HepG2 (cell line): Measurements from ENCODE around the gene POLR1H. TPM values are rescaled to one million over a fixed set of nuclear protein-coding genes. Genes with fewer than 3 reads are reported as not detected.
A peak's percentile ranks its signal among the peaks of the same experiment; 100 is the strongest.

Experiments used
- ATF7-NPFF ChIP-seq: sonication (generic); formaldehyde crosslinking; IDR thresholded peaks from 2 replicates; pipeline ENCODE4 v1.8.1; 2023; ENCODE audit warnings: mild to moderate bottlenecking, low read depth, missing genetic modification reagents, moderate library complexity
- CCAR2 ChIP-seq: fragments of 200-400 bp; formaldehyde crosslinking; optimal IDR thresholded peaks from 2 replicates; pipeline ENCODE3; 2018; ENCODE audit warnings: low read depth, mild to moderate bottlenecking, low read length, moderate library complexity
- CHCHD3 ChIP-seq: sonication (generic); formaldehyde crosslinking; IDR thresholded peaks from 2 replicates; pipeline ENCODE4 v1.8.0; 2022; ENCODE audit warnings: mild to moderate bottlenecking, missing genetic modification reagents, moderate library complexity
- HMGXB4 ChIP-seq, 2 experiments: sonication (generic) in 1 of 2; formaldehyde crosslinking in 1 of 2; IDR thresholded peaks; 2 replicates each; pipeline versions ENCODE4 v1.4.0 to v1.6.1; 2018 to 2020; ENCODE audit warnings: missing genetic modification reagents in 2 of 2, borderline replicate concordance in 1 of 2, low read depth in 1 of 2, mild to moderate bottlenecking in 1 of 2, missing biosample characterization in 1 of 2
- IRF2 ChIP-seq: IDR thresholded peaks from 2 replicates; pipeline ENCODE4 v1.6.1; 2018; ENCODE audit warnings: missing genetic modification reagents, missing compliant biosample characterization
- KLF16 ChIP-seq, 2 experiments: sonication (generic) in 1 of 2; formaldehyde crosslinking in 1 of 2; IDR thresholded peaks; 2 replicates each; pipeline versions ENCODE4 v1.6.1 to v1.8.0; 2016 to 2023; ENCODE audit warnings: missing genetic modification reagents in 2 of 2, missing compliant biosample characterization in 1 of 2
- MZF1 ChIP-seq: sonication (generic); formaldehyde crosslinking; IDR thresholded peaks from 2 replicates; pipeline ENCODE4 v1.8.1; 2023; ENCODE audit warnings: mild to moderate bottlenecking, missing genetic modification reagents, borderline replicate concordance
- NFIC ChIP-seq: IDR thresholded peaks from 2 replicates; pipeline ENCODE4 v1.6.1; 2012; ENCODE audit warnings: mild to moderate bottlenecking, low read length, inconsistent platforms
- RAD21 ChIP-seq: fragments of 450-650 bp; formaldehyde crosslinking; IDR thresholded peaks from 2 replicates; pipeline ENCODE4 v1.5.0; 2020; ENCODE audit warnings: mild to moderate bottlenecking
- RFX1 ChIP-seq: fragments of 450-650 bp; IDR thresholded peaks from 2 replicates; pipeline ENCODE4 v1.6.1; 2017
- TBX2 ChIP-seq: sonication (generic); formaldehyde crosslinking; IDR thresholded peaks from 2 replicates; pipeline ENCODE4 v1.5.0; 2020; ENCODE audit warnings: missing genetic modification reagents, mild to moderate bottlenecking, borderline replicate concordance
- ZBTB2 ChIP-seq: sonication (generic); formaldehyde crosslinking; IDR thresholded peaks from 2 replicates; pipeline ENCODE4 v1.8.0; 2022; ENCODE audit warnings: low read depth, missing genetic modification reagents
- ZNF24 ChIP-seq: fragments of 450-650 bp; IDR thresholded peaks from 2 replicates; pipeline ENCODE4 v1.6.1; 2017; ENCODE audit warnings: antibody characterized with exemption, mild to moderate bottlenecking
- ZNF318 ChIP-seq: sonication (generic); formaldehyde crosslinking; IDR thresholded peaks from 2 replicates; pipeline ENCODE4 v1.4.0; 2020; ENCODE audit warnings: mild to moderate bottlenecking, missing genetic modification reagents
- ZNF33B ChIP-seq: sonication (generic); formaldehyde crosslinking; IDR thresholded peaks from 2 replicates; pipeline ENCODE4 v1.5.1; 2020; ENCODE audit warnings: mild to moderate bottlenecking, missing genetic modification reagents
- ZNF746 ChIP-seq: sonication (generic); formaldehyde crosslinking; IDR thresholded peaks from 2 replicates; pipeline ENCODE4 v1.8.0; 2022; ENCODE audit warnings: mild to moderate bottlenecking, missing genetic modification reagents
- ZSCAN21 ChIP-seq: sonication (generic); formaldehyde crosslinking; IDR thresholded peaks from 2 replicates; pipeline ENCODE4 v1.8.0; 2022; ENCODE audit warnings: mild to moderate bottlenecking, missing genetic modification reagents, moderate library complexity, borderline replicate concordance
- polyA plus RNA-seq, 8 experiments: library from polyadenylated mRNA; depleted of rRNA in 3 of 8; stranded (reverse) in 7 of 8; unstranded in 1 of 8; fragments of >200 nt; fragmentation: Illumina TruSeq in 4 of 8; extraction: Trizol in 4 of 8; gene quantifications; 2 replicates each; pipeline versions ENCODE4 v1.2.1 to v1.2.3, GENCODE V29; 2011 to 2016; ENCODE audit warnings: low read depth in 4 of 8, missing spikeins in 1 of 8, mixed read lengths in 1 of 8; ENCODE audit not compliant: insufficient read depth in 1 of 8
- total RNA-seq, 5 experiments: library from RNA; depleted of rRNA; stranded (reverse); fragments of >200 nt; fragmentation: Illumina TruSeq; extraction: Trizol; gene quantifications; 2 replicates each; pipeline ENCODE4 v1.2.3, GENCODE V29; 2016; ENCODE audit warnings: low read depth in 1 of 5

The POLR1H gene
- total and polyA plus RNA-seq, 2 of the 13 experiments (the other 11 are each of a cell fraction or from before 2014, with no cell fraction given) = 61.4 to 79.8 TPM

GRCh38 chr6:30102970-30103871 lies 42.2 kb downstream of the POLR1H start (continued):
- TF ChIP-seq ZNF33B (CRISPR knock-in tag) = no peak
- TF ChIP-seq TBX2 (CRISPR knock-in tag) = peak; percentile 34; the same call in 1 of the 2 replicates
- TF ChIP-seq KLF16 (CRISPR knock-in tag; IDR thresholded peaks at IDR 0.05) = peak in 1 of 2 experiments; percentile 66; a peak in 2 of 4 replicates
- no peak for TF ChIP-seq CCAR2
- no peak for TF ChIP-seq NFIC
- peak; percentile 92 to 93 for TF ChIP-seq HMGXB4 (CRISPR knock-in tag; IDR thresholded peaks at IDR 0.05; ENCODE audit: borderline replicate concordance in 1 of 2, low read depth in 1 of 2)
- TF ChIP-seq ZNF746 (CRISPR knock-in tag) = 0 out of 2 replicates have a peak, but pooled peaks have one; percentile 70
- no peak for TF ChIP-seq CHCHD3 (CRISPR knock-in tag)
- TF ChIP-seq ZNF24 = no peak
- TF ChIP-seq ZNF318 (CRISPR knock-in tag) = no peak
- TF ChIP-seq RFX1 = no peak
- TF ChIP-seq ZBTB2 (CRISPR knock-in tag) = no peak
- peak; percentile 96 for TF ChIP-seq RAD21 (CRISPR knock-in tag)
- TF ChIP-seq ZSCAN21 (CRISPR knock-in tag) = no peak
- peak; percentile 56; the same call in 1 of the 2 replicates for TF ChIP-seq IRF2 (CRISPR knock-in tag)
- no peak for TF ChIP-seq ATF7-NPFF (CRISPR knock-in tag)
- 0 out of 2 replicates have a peak, but pooled peaks have one; percentile 53 for TF ChIP-seq MZF1 (CRISPR knock-in tag)
